Tibial nerve (tissue), 4 donors: ENCODE measurements around the gene ZNF621. TPM values are rescaled to one million over a fixed set of nuclear protein-coding genes. Genes with fewer than 3 reads are reported as not detected.
A peak's percentile ranks its signal among the peaks of the same experiment; 100 is the strongest.

Source experiments
- DNase-seq, 2 donors: peaks; one replicate each; pipeline ENCODE4 v3.0.0-alpha.2; 2019; ENCODE audit warnings: low spot score in 2 of 2
- H3K27ac ChIP-seq, 4 donors: fragments of 200-600 bp; sonication (generic) in 3 of 4; one replicate each; pipeline ENCODE4 v1.5.1; 2017 to 2019; ENCODE audit warnings: mild to moderate bottlenecking in 1 of 4
- H3K27me3 ChIP-seq, 2 donors: fragments of 200-600 bp; sonication (generic) in 1 of 2; one replicate each; pipeline versions ENCODE4 v1.5.1 to v1.6.0; 2017 to 2019
- H3K36me3 ChIP-seq, 3 donors: fragments of 200-600 bp; sonication (generic); one replicate each; pipeline ENCODE4 v1.5.1; 2018 to 2019
- H3K4me1 ChIP-seq, 4 donors: fragments of 200-600 bp; sonication (generic) in 3 of 4; one replicate each; pipeline ENCODE4 v1.5.1; 2017 to 2019
- H3K4me3 ChIP-seq, 4 donors: fragments of 200-600 bp; sonication (generic) in 3 of 4; one replicate each; pipeline ENCODE4 v1.5.1; 2017 to 2019; ENCODE audit warnings: mild to moderate bottlenecking in 1 of 4, moderate library complexity in 1 of 4
- H3K9me3 ChIP-seq, 4 donors: fragments of 200-600 bp; sonication (generic) in 3 of 4; one replicate each; pipeline ENCODE4 v1.5.1; 2017 to 2019
- EP300 ChIP-seq, 2 donors: sonication (generic); formaldehyde crosslinking; IDR thresholded peaks; one replicate each; pipeline ENCODE4 v1.6.1; 2017; ENCODE audit warnings: antibody characterized with exemption in 2 of 2, mild to moderate bottlenecking in 1 of 2
- POLR2A ChIP-seq, 2 donors: fragments of 450-650 bp; IDR thresholded peaks; one replicate each; pipeline ENCODE4 v1.6.1; 2017; ENCODE audit warnings: antibody characterized with exemption in 2 of 2, mild to moderate bottlenecking in 2 of 2, moderate library complexity in 2 of 2
- WGBS, 2 donors: methylation state at CpG; one replicate each; pipeline ENCODE4 v1.1.5; 2018; 5-methylcytosine and 5-hydroxymethylcytosine counted together
- total RNA-seq, 4 donors: library from RNA; depleted of rRNA; stranded (reverse); fragments of >200 nt; gene quantifications; one replicate each; pipeline ENCODE4 v1.1.0, GENCODE V29; 2016
- TF ChIP-seq, protein P1 (sequence below), 5 experiments: fragments of 200-600 bp in 3 of 5; fragments of 450-650 bp in 2 of 5; sonication (generic) in 3 of 5; IDR thresholded peaks; one replicate each; pipeline ENCODE4 v1.5.1; 2016 to 2019; ENCODE audit warnings: antibody characterized with exemption in 5 of 5, mild to moderate bottlenecking in 3 of 5, moderate library complexity in 2 of 5

The ZNF621 gene
- total RNA-seq, 4 donors from 2014 or later: 18.8 to 30.8 (median 25.6) TPM

DNA sequence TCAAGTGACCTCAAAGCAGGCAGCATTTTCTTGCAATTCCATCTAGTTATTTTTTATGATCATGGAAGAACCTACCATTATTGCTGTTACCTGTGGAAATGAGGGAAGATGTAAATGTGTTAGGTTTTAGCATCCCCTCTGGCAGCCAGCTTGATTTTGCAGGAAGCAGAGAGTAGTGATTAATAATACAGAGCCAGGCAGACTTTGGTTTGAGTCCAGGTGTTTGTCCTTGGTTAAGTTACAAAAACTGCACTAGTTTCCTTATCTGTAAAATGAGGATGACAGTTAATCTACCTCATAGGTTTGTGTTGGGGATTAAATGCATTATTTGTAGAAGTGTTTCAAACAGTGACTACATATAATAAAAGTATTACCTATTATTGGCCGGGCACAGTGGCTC lies 6.7 kb upstream of the ZNF621 start:
- DNase-seq: no peak
- TF ChIP-seq, protein P1, sequence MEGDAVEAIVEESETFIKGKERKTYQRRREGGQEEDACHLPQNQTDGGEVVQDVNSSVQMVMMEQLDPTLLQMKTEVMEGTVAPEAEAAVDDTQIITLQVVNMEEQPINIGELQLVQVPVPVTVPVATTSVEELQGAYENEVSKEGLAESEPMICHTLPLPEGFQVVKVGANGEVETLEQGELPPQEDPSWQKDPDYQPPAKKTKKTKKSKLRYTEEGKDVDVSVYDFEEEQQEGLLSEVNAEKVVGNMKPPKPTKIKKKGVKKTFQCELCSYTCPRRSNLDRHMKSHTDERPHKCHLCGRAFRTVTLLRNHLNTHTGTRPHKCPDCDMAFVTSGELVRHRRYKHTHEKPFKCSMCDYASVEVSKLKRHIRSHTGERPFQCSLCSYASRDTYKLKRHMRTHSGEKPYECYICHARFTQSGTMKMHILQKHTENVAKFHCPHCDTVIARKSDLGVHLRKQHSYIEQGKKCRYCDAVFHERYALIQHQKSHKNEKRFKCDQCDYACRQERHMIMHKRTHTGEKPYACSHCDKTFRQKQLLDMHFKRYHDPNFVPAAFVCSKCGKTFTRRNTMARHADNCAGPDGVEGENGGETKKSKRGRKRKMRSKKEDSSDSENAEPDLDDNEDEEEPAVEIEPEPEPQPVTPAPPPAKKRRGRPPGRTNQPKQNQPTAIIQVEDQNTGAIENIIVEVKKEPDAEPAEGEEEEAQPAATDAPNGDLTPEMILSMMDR (IDR thresholded peaks at IDR 0.05): no peak
- no peak for TF ChIP-seq POLR2A (IDR thresholded peaks at IDR 0.05)
- Histone ChIP-seq H3K36me3 (peaks cover 0 to 45% (median 0%) of the 10 kb centered on the region in 3 donors), H3K4me3 (no peak overlapping the region), H3K9me3 (no peaks in the 10 kb centered on the region), H3K4me1 (no peaks in the 10 kb centered on the region), H3K27ac (no peak overlapping the region), H3K27me3 (no peaks in the 10 kb centered on the region)
- whole genome bisulfite sequencing, 2 donors: 91 to 95% methylated on average over 1 of the region's 1 CpG

GRCh38 chr3:40518848-40519247 lies 5.9 kb upstream of the ZNF621 start:
- no peak for DNase-seq
- 86 to 92% methylated on average over 1 of the region's 1 CpG for WGBS, 2 donors
- peaks cover 0 to 39% (median 0%) of the 10 kb centered on the region in 3 donors for H3K36me3 ChIP-seq

DNA sequence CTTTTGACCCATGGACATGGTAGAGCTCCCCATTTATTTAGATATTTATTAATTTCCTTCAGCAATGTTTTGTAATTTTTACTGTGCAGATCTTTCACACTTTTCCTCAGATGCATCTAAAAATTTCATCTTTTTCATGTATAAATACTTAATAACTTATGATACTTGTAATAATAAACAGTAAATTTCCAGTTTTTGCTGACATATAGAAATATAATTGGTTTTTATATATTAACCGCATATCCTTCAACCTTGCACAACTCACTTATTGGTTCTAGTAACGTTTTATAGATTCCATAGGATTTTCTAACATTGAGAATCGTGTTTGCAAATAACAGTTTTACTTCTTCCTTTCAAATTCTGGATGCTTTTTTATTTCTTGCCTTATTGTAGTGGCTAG lies 3.5 kb upstream of the ZNF621 start:
- Histone ChIP-seq H3K36me3 (peaks cover 0 to 18% (median 0%) of the 10 kb centered on the region in 3 donors), H3K4me3 (no peak overlapping the region), H3K4me1 (peaks cover 0 to 15% (median 7%) of the 10 kb centered on the region in 4 donors), H3K27me3 (no peaks in the 10 kb centered on the region), H3K27ac (no peak overlapping the region), H3K9me3 (no peaks in the 10 kb centered on the region)
- no peak for TF ChIP-seq POLR2A (IDR thresholded peaks at IDR 0.05)
- no peak for TF ChIP-seq EP300 (IDR thresholded peaks at IDR 0.05)
- TF ChIP-seq, protein P1 (IDR thresholded peaks at IDR 0.05): no peak
- no peak for DNase-seq
- 94 to 97% methylated on average over 3 of the region's 3 CpGs for WGBS, 2 donors

More at GRCh38 chr3:40518848-40519247, 5.9 kb upstream of the ZNF621 start:
- H3K4me1 ChIP-seq: peaks cover 0 to under 1% (median 0%) of the 10 kb centered on the region in 4 donors
- no peak overlapping the region for H3K27ac ChIP-seq
- H3K27me3 ChIP-seq: no peaks in the 10 kb centered on the region
- no peaks in the 10 kb centered on the region for H3K9me3 ChIP-seq
- H3K4me3 ChIP-seq: no peak overlapping the region
- TF ChIP-seq EP300 (IDR thresholded peaks at IDR 0.05): no peak
- no peak for TF ChIP-seq POLR2A (IDR thresholded peaks at IDR 0.05)
- TF ChIP-seq, protein P1 (IDR thresholded peaks at IDR 0.05): no peak

DNA sequence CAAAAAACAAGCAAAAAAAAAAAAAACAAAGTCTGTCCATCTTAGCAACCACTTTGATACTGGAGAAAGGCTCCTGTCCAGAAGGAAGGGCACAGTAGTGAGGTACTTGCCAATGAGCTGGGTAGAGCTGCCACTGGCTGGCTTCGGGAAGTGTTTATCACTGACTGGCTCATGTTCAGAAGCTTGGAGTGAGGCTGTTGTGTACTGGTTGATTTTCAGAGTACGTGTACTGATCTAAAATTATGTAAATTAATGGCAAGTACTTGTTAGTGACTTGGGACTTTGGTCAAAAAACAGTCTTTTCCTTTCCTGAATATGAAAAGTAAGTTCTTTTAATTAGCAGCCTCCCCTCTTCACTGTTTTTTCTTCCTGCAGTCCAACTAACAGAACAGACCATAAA lies 979 bp upstream of the ZNF621 start:
- Histone ChIP-seq H3K4me3 (no peak overlapping the region), H3K4me1 (peaks cover 0 to 24% (median 7%) of the 10 kb centered on the region in 4 donors), H3K9me3 (no peaks in the 10 kb centered on the region), H3K27ac (peak overlapping the region in 3 of 4 donors; percentile 91 to 95 (median 93)), H3K27me3 (no peaks in the 10 kb centered on the region), H3K36me3 (peaks cover 0 to 29% (median 0%) of the 10 kb centered on the region in 3 donors)
- no peak for TF ChIP-seq POLR2A (IDR thresholded peaks at IDR 0.05)
- TF ChIP-seq EP300 (IDR thresholded peaks at IDR 0.05): no peak
- TF ChIP-seq, protein P1 (IDR thresholded peaks at IDR 0.05): no peak
- whole genome bisulfite sequencing, 2 donors: 52 to 63% methylated on average over 2 of the region's 2 CpGs
- DNase-seq: no peak

DNA sequence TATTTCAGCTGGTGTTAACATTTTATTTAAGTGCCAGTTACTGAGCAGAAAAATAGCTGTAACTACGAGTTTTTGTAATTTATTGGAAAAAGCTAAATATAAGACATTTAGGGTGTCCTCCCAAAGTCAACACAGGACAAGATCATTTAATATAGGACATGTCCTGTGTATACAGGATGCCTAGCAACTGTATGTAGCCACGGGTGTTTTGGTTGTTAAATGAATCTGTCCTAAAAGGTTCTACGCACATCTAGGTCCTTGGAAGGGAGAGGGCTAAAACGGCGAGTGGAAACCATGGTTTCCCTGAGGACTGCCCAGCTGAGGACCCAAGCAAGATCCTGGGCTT lies 565 bp upstream of the ZNF621 start:
- Histone ChIP-seq H3K4me1 (peaks cover 0 to 24% (median 7%) of the 10 kb centered on the region in 4 donors), H3K27ac (peak overlapping the region; percentile 70 to 95 (median 92)), H3K9me3 (no peaks in the 10 kb centered on the region), H3K36me3 (peaks cover 0 to 33% (median 0%) of the 10 kb centered on the region in 3 donors), H3K27me3 (no peaks in the 10 kb centered on the region), H3K4me3 (peak overlapping the region; percentile 63 to 92 (median 76))
- TF ChIP-seq POLR2A (IDR thresholded peaks at IDR 0.05): no peak
- DNase-seq: no peak
- 30 to 39% methylated on average over 5 of the region's 5 CpGs for WGBS, 2 donors

DNA sequence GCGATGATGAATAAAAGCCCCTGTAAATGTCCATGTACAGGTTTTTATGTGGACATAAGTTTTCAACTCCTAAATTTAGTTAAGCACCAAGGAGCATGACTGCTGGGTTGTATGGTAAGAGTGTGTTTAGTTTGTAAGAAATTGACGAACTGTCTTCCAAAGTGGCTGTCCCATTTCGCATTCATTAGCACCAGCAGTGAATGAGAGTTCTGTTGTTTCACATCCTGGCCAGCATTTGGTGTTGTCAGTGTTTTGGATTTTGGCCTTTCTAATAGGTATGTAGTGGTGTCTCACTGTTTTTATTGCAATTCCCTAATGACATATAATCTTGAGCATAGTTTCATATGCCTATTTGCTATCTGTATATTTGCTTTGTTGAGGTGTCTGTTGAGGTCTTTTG lies 3.7 kb downstream of the ZNF621 start:
- H3K27ac ChIP-seq: no peak overlapping the region
- no peak for TF ChIP-seq POLR2A (IDR thresholded peaks at IDR 0.05)
- TF ChIP-seq EP300 (IDR thresholded peaks at IDR 0.05): no peak
- TF ChIP-seq, protein P1 (IDR thresholded peaks at IDR 0.05): no peak
- peaks cover 0 to 24% (median 7%) of the 10 kb centered on the region in 4 donors for H3K4me1 ChIP-seq
- DNase-seq: no peak
- no peak overlapping the region for H3K4me3 ChIP-seq
- peaks cover 0 to 33% (median 6%) of the 10 kb centered on the region in 4 donors for H3K9me3 ChIP-seq
- peaks cover 7 to 75% (median 28%) of the 10 kb centered on the region in 3 donors for H3K36me3 ChIP-seq
- WGBS, 2 donors: 85 to 86% methylated on average over 3 of the region's 3 CpGs
- no peaks in the 10 kb centered on the region for H3K27me3 ChIP-seq
